GM12878 (cell line): ENCODE data around the gene TRAFD1. TPM values are rescaled to one million over a fixed set of nuclear protein-coding genes. Genes with fewer than 3 reads are reported as not detected.

Source experiments
- ATAC-seq: fragments of 200-7000 bp; cut with Tn5 transposase; 3 replicates; pipeline ENCODE4 v1.9.1; 2020; ENCODE audit warnings: mild to moderate bottlenecking, moderate library complexity
- BruUV-seq: library from RNA; stranded (reverse); fragments of 400-500 nt; replicated peaks from 2 replicates; lab custom pipeline; 2021; lab: Mats Ljungman, UMichigan
- CTCF ChIA-PET: fragments of 300-600 bp; sonication (Branson Sonifier 250); formaldehyde crosslinking; extraction: SDS; loops from one replicate; lab custom pipeline; 2021; ENCODE audit warnings: inconsistent platforms; lab: Yijun Ruan, JAX
- POLR2A ChIA-PET: fragments of 350-600 bp; formaldehyde crosslinking; extraction: SDS; loops from one replicate; lab custom pipeline; 2021; ENCODE audit warnings: inconsistent platforms; lab: Charles Lee
- RAD21 ChIA-PET: fragments of 300-600 bp; sonication (Branson Sonifier 250); formaldehyde crosslinking; loops from one replicate; lab custom pipeline; 2023; ENCODE audit warnings: antibody characterized with exemption; ENCODE audit not compliant: unreplicated experiment; lab: Charles Lee
- SMC1A ChIA-PET: fragments of 300-600 bp; sonication (Branson Sonifier 250); formaldehyde crosslinking; loops from one replicate; lab custom pipeline; 2023; ENCODE audit not compliant: unreplicated experiment, uncharacterized antibody; lab: Charles Lee
- DNase-seq: peaks from one replicate; pipeline ENCODE4 v3.0.0-alpha.2; 2011; ENCODE audit warnings: low read depth, low spot score
- FAIRE-seq: peaks from 3 replicates; lab custom pipeline; 2011; peaks lifted over from hg19 to GRCh38; lab: Jason Lieb, UNC
- H2AFZ ChIP-seq: 2 replicates; pipeline ENCODE4 v1.6.0; 2011; ENCODE audit warnings: low read depth, low read length, control low read depth; ENCODE audit not compliant: control insufficient read depth
- H3K27ac ChIP-seq: 2 replicates; pipeline ENCODE4 v1.5.1; 2011; ENCODE audit warnings: control low read depth; ENCODE audit not compliant: control insufficient read depth, insufficient read depth
- H3K27me3 ChIP-seq, 2 experiments: replicated peaks in 1 of 2; 2 replicates each; pipeline versions ENCODE4 v1.6.0 to v1.6.1; 2011; ENCODE audit warnings: low read length in 1 of 2; ENCODE audit not compliant: control insufficient read depth in 2 of 2, insufficient read depth in 2 of 2
- H3K36me3 ChIP-seq, 2 experiments: 2 replicates each; pipeline ENCODE4 v1.5.1; 2011; ENCODE audit warnings: low read length in 1 of 2; ENCODE audit not compliant: control insufficient read depth in 2 of 2, insufficient read depth in 2 of 2
- H3K4me1 ChIP-seq: 2 replicates; pipeline ENCODE4 v1.6.1; 2011; ENCODE audit warnings: mild to moderate bottlenecking, low read length, moderate library complexity, mixed read lengths; ENCODE audit not compliant: control insufficient read depth, insufficient read depth
- H3K4me2 ChIP-seq: 2 replicates; pipeline ENCODE4 v1.6.0; 2011; ENCODE audit warnings: control low read depth; ENCODE audit not compliant: control insufficient read depth, insufficient read depth
- H3K4me3 ChIP-seq: fragments of 200-600 bp; sonication (generic); 2 replicates; pipeline ENCODE4 v1.5.1; 2016
- H3K79me2 ChIP-seq: 2 replicates; pipeline ENCODE4 v1.6.0; 2011; ENCODE audit warnings: low read length; ENCODE audit not compliant: control insufficient read depth, insufficient read depth
- H3K9ac ChIP-seq: 2 replicates; pipeline ENCODE4 v1.8.0; 2011; ENCODE audit warnings: low read length, control low read depth, mixed read lengths; ENCODE audit not compliant: control insufficient read depth, insufficient read depth
- H3K9me3 ChIP-seq: replicated peaks from 3 replicates; pipeline ENCODE4 v1.5.1; 2011; ENCODE audit warnings: mild to moderate bottlenecking, low read length; ENCODE audit not compliant: control insufficient read depth, insufficient read depth
- H4K20me1 ChIP-seq: 2 replicates; pipeline ENCODE4 v1.6.0; 2011; ENCODE audit not compliant: control insufficient read depth, insufficient read depth
- CBX3 ChIP-seq: fragments of 200-600 bp; sonication (generic); IDR thresholded peaks from 2 replicates; pipeline ENCODE4 v1.6.1; 2016; ENCODE audit warnings: low read depth, borderline replicate concordance
- KLF5 ChIP-seq: fragments of 450-650 bp; IDR thresholded peaks from 2 replicates; pipeline ENCODE4 v1.6.1; 2014; ENCODE audit warnings: mild to moderate bottlenecking; ENCODE audit not compliant: partially characterized antibody
- MAX ChIP-seq: IDR thresholded peaks from 2 replicates; pipeline ENCODE4 v1.6.1; 2012; ENCODE audit warnings: low read depth, low read length, improper control_type of control experiment
- MEF2B ChIP-seq: fragments of 450-650 bp; IDR thresholded peaks from 2 replicates; pipeline ENCODE4 v1.6.1; 2018; ENCODE audit warnings: mild to moderate bottlenecking, moderate library complexity; ENCODE audit not compliant: partially characterized antibody, poor library complexity, severe bottlenecking
- MTA2 ChIP-seq: fragments of 450-650 bp; IDR thresholded peaks from 2 replicates; pipeline ENCODE4 v1.6.1; 2016; ENCODE audit warnings: low read depth, mild to moderate bottlenecking, moderate library complexity
- NBN ChIP-seq: fragments of 450-650 bp; IDR thresholded peaks from 2 replicates; pipeline ENCODE4 v1.6.1; 2016
- NR2F1 ChIP-seq: fragments of 450-650 bp; conservative IDR thresholded peaks from 2 replicates; pipeline ENCODE4 v1.6.1; 2017; ENCODE audit warnings: mild to moderate bottlenecking
- POLR2AphosphoS2 ChIP-seq: IDR thresholded peaks from 2 replicates; pipeline ENCODE4 v1.6.1; 2011; ENCODE audit warnings: low read depth, mild to moderate bottlenecking, low read length, improper control_type of control experiment, moderate library complexity
- POU2F2 ChIP-seq: IDR thresholded peaks from 3 replicates; pipeline ENCODE4 v1.6.1; 2011; ENCODE audit warnings: low read depth, mild to moderate bottlenecking, low read length, borderline replicate concordance
- RAD51 ChIP-seq: fragments of 450-650 bp; IDR thresholded peaks from 2 replicates; pipeline ENCODE4 v1.6.1; 2016; ENCODE audit warnings: moderate library complexity, mild to moderate bottlenecking, inconsistent platforms
- RUNX3 ChIP-seq: IDR thresholded peaks from 2 replicates; pipeline ENCODE4 v1.6.1; 2012; ENCODE audit warnings: low read length, inconsistent platforms
- SIX5 ChIP-seq: IDR thresholded peaks from 2 replicates; pipeline ENCODE4 v1.6.1; 2011; ENCODE audit warnings: mild to moderate bottlenecking, low read depth, low read length, moderate library complexity; ENCODE audit not compliant: severe bottlenecking
- STAT3 ChIP-seq: IDR thresholded peaks from 2 replicates; pipeline ENCODE4 v1.6.1; 2011; ENCODE audit warnings: low read depth, low read length, improper control_type of control experiment
- TCF12 ChIP-seq: IDR thresholded peaks from 2 replicates; pipeline ENCODE4 v1.6.1; 2011; ENCODE audit warnings: low read depth, mild to moderate bottlenecking, low read length
- USF2 ChIP-seq: IDR thresholded peaks from 2 replicates; pipeline ENCODE4 v1.6.1; 2011; ENCODE audit warnings: low read depth, low read length, improper control_type of control experiment, borderline replicate concordance
- ZBED1 ChIP-seq: IDR thresholded peaks from 2 replicates; pipeline ENCODE4 v1.6.1; 2016; ENCODE audit warnings: borderline replicate concordance
- ZBTB11 ChIP-seq: fragments of 450-650 bp; formaldehyde crosslinking; IDR thresholded peaks from 2 replicates; pipeline ENCODE4 v1.5.0; 2022; ENCODE audit warnings: mild to moderate bottlenecking, missing genetic modification characterization
- ZBTB33 ChIP-seq: fragments of 450-650 bp; IDR thresholded peaks from 2 replicates; pipeline ENCODE4 v1.6.1; 2017; ENCODE audit warnings: mild to moderate bottlenecking
- WGBS: methylation state at CpG from one replicate; pipeline ENCODE4 v1.1.6; 2016; ENCODE audit warnings: low lambda C conversion rate; ENCODE audit not compliant: insufficient replicate concordance, insufficient coverage; ENCODE audit errors: missing lambda C conversion rate; 5-methylcytosine and 5-hydroxymethylcytosine counted together
- in situ Hi-C: fragments of 300-500 bp; cut with MboI; formaldehyde crosslinking; loops from 9 replicates; pipeline ENCODE4 v1.14.3; 2018; ENCODE audit warnings: mixed read lengths
- intact Hi-C: fragments of 100-400 bp; cut with micrococcal nuclease; formaldehyde crosslinking; loops from one replicate; pipeline ENCODE4 v1.14.2; 2022; ENCODE audit not compliant: unreplicated experiment
- polyA plus RNA-seq, 11 experiments: library from polyadenylated mRNA; depleted of rRNA in 4 of 11; unstranded in 6 of 11; stranded (reverse) in 5 of 11; fragments of >200 nt; fragmentation: Nextera tagmentation in 4 of 11; fragmentation: Illumina TruSeq in 1 of 11; extraction: Ambion mirVana in 4 of 11; extraction: Trizol in 1 of 11; gene quantifications; 1 replicate in 1 of 11; 2 replicates in 10 of 11; pipeline versions ENCODE4 v1.2.1 to v1.2.3, GENCODE V29; 2011 to 2016; ENCODE audit warnings: inconsistent platforms in 2 of 11, missing spikeins in 2 of 11, low read depth in 1 of 11
- total RNA-seq, 4 experiments: library from RNA; depleted of rRNA in 3 of 4; stranded (reverse); fragments of >200 nt in 3 of 4; fragmentation: Illumina TruSeq in 1 of 4; extraction: Trizol in 1 of 4; gene quantifications; 2 replicates each; pipeline versions ENCODE4 v1.2.1 to v1.2.3, GENCODE V29; 2013 to 2021

Gene TRAFD1
- total and polyA plus RNA-seq, 10 of the 15 experiments (the other 5 are each of a cell fraction or from before 2014, with no cell fraction given), result 37.2 to 55.5 (median 46.2) TPM

- no peak for TF ChIP-seq KLF5
- TF ChIP-seq NBN, result no peak
- TF ChIP-seq TCF12, result no peak
- TF ChIP-seq MTA2, result no peak
- no peak for TF ChIP-seq SIX5
- TF ChIP-seq USF2, result no peak
Measured at GRCh38 chr12:112131686-112132085, 6.3 kb downstream of the TRAFD1 start (continued).

- ChIA-PET CTCF (interaction anchor here (0.7 to 2.3 kb wide), 4 partner anchors 27 to 254 kb away, joined by 4 to 15 read pairs (median 7); no protein-coding TSS in a partner anchor), POLR2A (interaction anchor here (0.7 to 11.5 kb wide), 4 partner anchors 20 to 120 kb away, joined by 3 to 161 read pairs (median 6); partner anchors contain the start of genes ERP29 and NAA25), RAD21 (interaction anchor here (0.7 to 5.0 kb wide), 5 partner anchors 26 to 191 kb away, joined by 3 to 59 read pairs (median 4); partner anchors contain the start of genes ERP29, NAA25 and TMEM116)
- peak overlapping the region; percentile 4; the same call in 1 of the 2 replicates for H3K4me2 ChIP-seq
- intact Hi-C loops, result no loop called here
- H3K27ac ChIP-seq, result no peak overlapping the region; the same call in 1 of the 2 replicates
- H3K9me3 ChIP-seq, result no peaks in the 10 kb centered on the region
- TF ChIP-seq NR2F1 (no peak), CBX3 (no peak), ZBTB11 (no peak), ZBTB33 (no peak), RUNX3 (no peak), RAD51 (no peak), MAX (no peak), ZBED1 (no peak), POU2F2 (no peak), MEF2B (no peak), POLR2AphosphoS2 (no peak), STAT3 (no peak)
- TF ChIP-seq, all 136 proteins: peak for 0
- FAIRE-seq, result no peak
- Histone ChIP-seq H3K27me3 (no peaks in the 10 kb centered on the region), H3K36me3 (peaks cover 4 to 20% of the 10 kb centered on the region in 2 experiments), H3K4me3 (no peak overlapping the region), H2AFZ (no peak overlapping the region), H3K9ac (no peak overlapping the region), H3K4me1 (peaks cover 8% of the 10 kb centered on the region), H3K79me2 (peaks cover 45% of the 10 kb centered on the region), H4K20me1 (no peaks in the 10 kb centered on the region)
- no TSS peak for BruUV-seq
- no peak for ATAC-seq
- SMC1A ChIA-PET, result interaction anchor here (0.7 to 5.2 kb wide), 14 partner anchors 9 to 253 kb away, joined by 3 to 72 read pairs (median 4); partner anchors contain the start of gene NAA25
- in situ Hi-C loops, result no loop called here
- DNase-seq, result no peak
- 98% methylated on average over 5 of the region's 5 CpGs for WGBS
Measured at GRCh38 chr12:112133418-112133817, 8.1 kb downstream of the TRAFD1 start.
